Right forelimb (tissue), 1 donor: Measurements from ENCODE around the gene IDI1.
"Not testable (repeated sequence)": the region's sequence is repeated elsewhere in the genome, so short reads cannot be mapped to it uniquely, and the experiment has no call there.

Experiments
- DNase-seq: peaks from one replicate; pipeline ENCODE4 v3.0.0-alpha.2; 2018

IDI1 gene

DNA sequence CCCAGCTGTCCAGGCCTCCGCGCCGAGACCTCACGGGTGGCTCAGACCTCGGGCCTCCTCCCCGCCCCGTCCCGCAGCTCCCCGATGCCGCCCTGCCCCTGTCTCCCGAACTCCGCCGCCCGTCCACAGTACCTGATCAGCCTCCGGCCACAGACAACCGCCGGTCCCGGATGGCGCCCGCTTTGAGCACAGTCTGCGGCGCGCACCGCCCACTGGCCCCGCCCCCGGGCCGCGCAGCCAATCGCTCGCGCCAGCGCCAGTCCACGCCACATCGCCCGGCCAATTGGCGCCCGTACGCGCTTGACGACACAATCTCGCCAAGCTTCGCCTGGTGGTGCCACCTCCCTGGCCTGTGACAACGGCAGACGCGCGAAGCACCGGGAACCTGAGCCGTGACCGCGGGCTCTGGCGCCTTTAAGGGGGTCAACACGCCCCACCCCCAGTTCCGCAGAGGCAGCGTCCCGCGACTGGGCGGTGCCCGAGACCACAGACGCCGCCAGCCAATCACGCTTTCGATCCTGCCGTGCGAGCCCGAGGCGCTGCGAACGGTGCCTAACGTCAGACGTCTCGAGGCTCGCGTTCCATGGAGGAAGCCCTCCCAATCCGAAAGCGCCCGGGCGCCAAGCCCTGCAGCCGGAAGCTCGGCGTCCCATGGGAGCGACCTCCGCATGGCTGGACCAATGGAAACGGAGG, at the start of gene IDI1:
Gene IDI1, minus strand, starts transcription at position 388 of the 693 bp plus-strand sequence. Its CDS starts 116 bp downstream, at position 272.
- DNase-seq = peak; percentile 99

DNA sequence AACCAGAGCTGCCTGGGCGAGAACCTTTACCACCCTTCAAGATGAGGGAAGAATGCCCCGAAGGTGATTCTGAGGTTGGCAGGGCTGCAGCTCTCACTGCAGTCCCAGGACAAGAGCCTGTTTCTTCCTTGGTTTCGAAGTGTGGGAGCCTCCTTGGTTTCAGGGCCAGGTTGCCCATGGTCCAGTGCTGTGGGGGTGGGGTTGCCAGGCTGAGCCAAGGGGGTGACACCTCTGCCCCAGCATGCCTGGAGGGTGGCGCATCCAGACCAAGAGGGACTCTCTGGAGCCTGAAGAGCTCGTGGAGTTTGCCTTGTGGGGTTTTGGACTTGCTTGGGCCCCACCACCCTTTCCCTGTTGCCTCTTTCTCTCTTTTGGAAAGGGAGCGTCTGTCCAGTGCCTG, 48.5 kb upstream of the IDI1 start:
- DNase-seq = no peak

DNA sequence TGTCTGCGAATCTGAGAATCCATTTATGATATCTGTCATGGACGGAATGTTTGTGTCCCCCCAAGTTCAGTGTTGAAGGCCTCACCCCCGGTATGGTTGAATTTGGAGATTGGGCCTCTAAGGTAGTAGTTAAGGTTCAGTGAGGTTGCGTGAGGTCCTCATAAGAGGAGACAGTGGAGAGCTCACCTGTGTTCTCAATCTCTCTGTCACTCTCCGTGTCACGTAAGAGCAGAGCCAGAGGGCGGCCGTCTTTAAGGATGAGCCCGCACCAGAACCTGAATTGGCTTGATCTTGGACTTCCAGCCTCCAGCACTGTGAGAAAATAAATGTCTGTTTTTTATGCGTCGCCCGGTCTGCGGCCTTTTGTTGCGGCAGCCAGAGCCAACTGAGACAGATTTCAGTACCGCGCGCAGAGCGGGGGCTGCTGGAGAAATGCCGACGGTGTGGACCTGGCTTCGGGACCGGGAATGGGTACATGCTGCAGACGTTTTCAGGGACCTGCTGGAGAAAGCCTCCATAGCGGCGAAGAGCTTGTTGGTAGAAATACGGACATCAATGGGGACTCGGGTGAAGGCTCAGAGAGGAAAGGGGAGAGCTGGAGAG, 47.5 kb upstream of the IDI1 start:
- DNase-seq = no peak

DNA sequence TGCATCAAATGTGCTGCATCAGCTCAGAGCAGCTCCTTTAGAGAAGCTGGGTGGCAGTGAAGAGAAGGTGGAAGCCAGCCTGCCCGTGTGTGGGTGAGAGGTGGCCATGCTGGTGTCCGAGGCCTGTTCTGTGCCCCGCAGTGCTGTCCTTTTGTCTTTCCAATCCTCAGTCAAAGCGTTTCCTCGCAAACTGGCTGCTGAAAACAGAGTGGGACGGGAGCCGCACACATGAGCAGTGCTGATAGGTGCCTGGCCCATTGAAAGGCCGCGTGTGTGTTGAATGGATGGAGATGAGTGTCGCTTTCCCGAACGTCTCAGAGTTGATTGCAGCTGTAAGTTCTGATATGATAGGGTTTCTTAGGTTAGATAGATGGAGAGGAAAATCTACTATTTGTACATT, 46.6 kb upstream of the IDI1 start:
- DNase-seq = no peak

DNA sequence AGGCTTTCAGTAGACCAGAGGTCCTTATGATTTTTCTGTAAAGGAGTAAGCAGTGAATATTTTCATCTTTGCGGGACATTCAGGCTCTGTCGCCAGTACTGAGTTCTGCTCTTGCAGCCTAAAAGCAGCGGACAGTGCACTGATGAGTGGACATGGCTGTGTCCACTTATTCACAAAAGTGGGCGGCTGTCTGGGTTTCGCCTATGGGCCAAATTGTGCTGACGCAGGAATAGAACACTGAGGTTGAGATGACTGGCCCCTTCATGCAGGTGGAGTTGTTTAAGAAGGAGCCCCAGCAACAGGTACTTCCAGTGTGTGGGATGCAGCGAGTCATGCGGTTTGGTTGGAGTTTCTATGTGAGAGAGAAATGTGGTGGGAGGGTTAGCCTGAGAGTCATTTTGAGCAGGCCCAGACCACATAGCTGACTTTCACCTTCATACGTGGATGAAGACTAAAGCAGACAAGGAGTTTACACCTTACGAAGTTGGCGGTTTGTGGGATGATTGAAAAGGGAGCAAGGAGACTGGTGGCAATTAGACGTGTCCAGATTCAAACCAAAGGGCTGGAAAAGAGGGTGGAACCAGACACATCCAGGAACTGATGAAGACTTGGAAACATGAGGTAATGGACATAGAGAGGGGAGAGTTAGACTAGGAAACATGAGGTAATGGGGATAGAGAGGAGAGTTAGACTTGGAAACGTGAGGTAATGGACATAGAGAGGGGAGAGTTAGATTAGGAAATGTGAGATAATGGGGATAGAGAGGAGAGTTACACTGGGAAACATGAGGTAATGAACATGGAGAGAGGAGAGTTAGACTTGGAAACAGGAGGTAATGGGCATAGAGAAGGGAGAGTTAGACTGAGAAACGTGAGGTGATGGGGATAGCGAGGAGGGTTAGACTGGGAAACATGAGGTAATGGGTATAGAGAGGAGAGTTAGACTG, 45.5 kb upstream of the IDI1 start:
- no peak for DNase-seq

DNA sequence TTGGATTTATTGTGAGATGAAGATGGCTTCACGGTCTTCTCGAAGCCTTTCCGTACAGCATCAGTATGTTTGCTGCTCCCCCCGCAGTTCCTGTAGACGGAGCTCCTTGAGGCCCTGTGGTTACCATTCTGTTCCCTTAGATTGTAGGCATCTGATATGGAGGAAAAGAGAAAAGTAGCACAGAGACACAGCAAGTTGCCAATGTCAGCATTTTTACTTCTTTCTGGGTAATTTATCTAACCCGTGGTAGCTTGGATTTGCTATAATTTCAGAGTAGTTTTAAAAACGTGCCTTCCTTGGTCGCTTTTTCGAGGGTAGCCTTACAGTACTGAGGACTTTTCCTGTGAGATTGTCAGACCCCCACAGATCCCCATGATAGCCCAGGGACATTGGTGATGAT, 44.8 kb upstream of the IDI1 start:
- DNase-seq = no peak

DNA sequence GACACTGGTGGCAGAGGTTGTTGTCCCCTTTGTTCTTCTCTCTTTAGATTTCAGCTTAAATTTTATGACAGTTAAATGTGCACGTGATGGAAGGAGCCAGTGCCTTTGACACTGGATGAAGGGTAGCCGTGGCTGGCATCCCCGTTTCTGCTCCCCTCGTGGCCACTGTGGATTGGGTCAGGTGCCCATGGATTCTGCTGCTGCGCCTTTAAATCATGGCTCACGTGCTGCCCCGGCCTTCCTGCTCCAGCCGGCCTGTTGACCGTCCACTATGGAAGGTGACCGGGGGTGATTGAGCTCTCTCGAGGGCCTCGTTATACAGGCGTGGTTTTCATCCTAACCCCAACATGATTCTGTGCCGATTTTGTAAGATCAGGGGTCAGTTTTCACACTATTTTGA, 41.8 kb upstream of the IDI1 start:
- DNase-seq = no peak

DNA sequence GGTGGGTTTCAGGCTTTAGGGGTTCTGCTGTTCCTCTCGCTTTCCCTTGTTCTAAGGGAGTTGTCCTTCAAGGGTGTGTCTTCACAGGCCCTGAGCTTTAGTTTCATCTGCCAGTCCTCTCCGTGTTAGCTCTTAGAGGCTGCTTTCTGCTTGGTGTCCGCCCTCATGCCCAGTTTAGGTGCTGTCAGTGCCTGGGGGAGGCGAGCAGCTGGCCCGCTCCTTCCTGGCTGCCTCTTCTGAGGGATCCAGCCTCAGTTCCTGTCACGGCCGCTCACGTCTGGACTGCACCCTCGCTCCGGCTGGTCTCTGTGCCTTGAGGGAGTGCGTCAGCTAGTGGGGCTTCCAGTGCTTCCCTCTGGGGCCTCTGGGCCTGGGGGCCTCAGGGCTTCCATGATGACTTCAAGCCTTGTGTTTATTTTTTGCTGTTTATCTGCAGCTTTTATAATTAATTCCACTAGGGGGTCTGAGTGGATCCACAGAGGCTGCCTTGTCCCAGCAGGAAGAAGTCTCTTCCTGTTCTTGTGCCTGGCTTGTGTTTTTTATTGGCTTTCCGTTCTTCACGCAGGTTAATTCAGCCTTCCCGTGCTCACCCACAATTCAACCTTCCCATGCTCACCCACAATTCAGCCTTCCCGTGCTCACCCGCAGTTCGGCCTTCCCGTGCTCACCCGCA, 40.2 kb upstream of the IDI1 start:
- no peak for DNase-seq

DNA sequence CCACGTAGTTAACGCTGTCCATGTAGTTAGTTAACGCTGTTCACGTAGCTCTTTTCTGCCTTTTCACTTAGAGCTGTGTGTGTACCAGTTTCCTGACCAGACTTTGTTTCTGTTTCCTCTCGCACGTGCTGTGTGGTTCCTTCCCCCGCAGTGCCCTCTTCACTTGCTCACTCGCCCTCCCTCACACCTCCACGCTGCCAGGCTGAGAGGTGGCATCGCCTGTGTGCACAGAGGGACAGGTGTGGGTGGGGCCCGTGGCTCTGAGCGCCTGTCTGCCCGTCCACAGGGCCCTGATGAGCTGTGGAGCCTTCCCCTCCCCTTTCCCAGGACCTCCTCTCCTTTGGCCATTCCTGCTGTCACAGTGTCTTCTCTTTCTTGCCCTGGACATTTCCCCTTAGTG, 37.9 kb upstream of the IDI1 start:
- no peak for DNase-seq

DNA sequence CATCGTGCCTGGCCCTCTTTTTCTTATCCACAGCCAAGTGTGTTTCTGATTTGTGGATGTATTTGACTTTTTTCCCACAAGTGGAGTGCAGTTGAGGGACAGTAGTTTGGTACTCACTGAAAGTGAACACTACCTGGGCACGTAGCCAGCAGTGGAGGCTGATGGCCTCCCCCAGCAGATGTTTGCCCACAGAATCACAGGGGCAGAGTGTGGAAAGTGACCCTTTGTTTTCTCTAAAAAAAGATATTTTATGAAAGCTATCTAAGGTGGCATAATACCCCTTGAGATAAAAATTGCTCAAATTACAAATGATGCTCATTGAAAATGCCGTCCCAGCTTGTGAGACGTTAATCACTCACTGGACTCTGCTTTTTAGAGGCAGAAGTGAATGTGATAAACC, 36.3 kb upstream of the IDI1 start:
- DNase-seq = no peak

DNA sequence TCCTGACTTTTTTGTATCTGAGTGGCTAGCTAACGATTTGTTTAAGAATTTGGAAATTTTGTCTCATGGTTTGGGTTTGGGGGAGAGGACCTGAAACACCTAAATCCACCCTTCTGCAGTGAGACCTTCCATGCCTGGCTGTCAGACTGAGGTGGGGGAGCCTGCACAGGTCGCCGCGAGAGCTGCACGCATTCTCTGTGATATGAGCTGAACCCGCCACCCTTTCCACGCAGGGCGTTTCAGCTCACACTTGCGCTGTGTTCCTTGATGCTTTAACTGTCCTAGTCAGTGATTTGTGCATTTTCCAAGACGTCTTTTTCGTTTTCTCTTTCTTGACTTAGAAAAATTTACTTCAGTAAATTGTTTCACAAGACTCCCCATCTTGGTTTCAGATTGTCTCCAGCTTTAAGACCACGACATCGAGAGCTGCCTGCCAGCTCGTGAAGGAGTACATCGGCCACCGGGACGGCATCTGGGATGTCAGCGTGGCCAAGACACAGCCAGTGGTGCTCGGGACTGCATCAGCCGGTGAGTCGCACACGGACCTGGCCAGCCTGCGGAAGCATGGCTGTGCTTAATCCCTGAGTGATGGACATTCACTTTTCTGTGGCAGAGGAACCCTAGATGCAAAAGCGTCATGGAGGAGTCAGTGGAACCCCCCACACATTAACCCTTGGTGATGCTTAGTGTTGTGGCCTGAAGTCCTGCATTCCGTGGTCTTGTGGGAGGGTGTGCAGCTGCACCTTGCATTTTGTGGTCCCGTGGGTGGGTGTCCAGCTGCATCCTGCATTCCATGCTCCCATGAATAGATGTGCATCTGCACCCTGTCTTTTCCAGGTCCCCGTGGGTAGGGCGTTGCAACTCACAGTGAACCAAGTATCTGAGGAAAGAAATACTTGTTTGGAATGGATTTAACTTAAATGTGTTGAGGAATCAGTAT, 35.4 kb upstream of the IDI1 start:
- DNase-seq = no peak

DNA sequence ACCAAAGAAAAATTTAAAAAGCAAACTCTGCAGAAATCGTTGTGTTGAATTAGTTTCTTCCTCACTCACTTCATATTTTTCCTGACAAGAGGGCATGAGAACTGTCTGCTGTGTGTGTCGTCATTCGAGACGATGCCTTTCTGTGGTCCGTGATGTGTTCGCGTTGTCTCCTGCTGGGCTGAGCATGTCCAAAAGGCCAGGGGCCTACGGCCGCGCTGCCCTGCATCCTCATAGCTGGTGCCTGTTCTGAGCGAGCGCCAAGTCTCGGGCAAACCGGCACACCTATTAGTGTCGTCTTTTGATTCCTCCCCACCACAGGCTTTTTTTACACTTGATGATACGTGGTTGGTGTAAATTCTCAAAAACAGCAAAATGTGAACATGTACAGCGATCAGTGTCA, 34.7 kb upstream of the IDI1 start:
- DNase-seq = no peak

DNA sequence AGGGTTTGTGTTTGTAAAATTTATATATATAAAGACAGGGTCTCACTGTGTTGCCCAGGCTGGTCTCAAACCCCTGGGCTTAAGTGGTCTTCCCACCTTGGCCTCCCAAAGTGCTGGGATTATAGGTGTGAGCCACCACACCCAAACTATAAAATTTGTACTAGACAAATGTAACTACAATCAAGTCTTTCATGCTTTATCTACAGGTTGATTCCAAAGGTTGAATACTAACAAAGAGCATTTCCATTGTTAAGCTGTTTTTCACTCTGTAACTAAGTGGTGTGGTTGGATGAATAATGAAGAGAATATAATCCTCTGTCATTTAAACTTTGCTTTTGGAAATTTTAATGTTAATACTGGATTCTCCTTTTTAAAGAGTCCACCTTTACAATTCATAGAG, 29.7 kb upstream of the IDI1 start:
- no peak for DNase-seq

DNA sequence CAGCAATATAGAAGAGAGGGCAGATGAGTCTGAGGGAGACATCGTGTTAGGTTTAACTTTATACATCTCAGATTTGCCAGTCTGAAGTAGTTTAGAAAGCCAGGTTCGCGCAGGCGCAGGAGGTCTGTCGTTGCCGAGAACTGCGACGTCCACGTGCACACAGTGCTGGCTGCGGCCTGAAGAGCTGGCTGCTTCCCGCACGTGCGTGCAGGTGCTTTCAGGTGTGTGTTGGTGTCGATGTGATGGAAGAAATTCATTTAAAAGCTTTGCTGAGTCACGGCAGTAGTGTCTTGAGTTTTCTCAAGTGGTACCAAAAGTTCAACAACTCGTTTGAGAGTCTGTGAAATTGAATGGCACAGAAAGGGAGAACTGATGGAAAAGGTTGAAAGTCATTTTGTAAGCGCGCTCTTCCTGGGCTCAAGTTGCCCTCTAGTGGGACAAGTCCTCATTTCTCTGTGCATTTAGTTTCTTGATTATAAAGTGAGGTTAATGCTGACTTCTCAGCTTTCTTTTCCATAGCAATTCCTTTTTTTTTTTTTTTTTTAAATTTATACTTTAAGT, 25.9 kb upstream of the IDI1 start:
- no peak for DNase-seq

DNA sequence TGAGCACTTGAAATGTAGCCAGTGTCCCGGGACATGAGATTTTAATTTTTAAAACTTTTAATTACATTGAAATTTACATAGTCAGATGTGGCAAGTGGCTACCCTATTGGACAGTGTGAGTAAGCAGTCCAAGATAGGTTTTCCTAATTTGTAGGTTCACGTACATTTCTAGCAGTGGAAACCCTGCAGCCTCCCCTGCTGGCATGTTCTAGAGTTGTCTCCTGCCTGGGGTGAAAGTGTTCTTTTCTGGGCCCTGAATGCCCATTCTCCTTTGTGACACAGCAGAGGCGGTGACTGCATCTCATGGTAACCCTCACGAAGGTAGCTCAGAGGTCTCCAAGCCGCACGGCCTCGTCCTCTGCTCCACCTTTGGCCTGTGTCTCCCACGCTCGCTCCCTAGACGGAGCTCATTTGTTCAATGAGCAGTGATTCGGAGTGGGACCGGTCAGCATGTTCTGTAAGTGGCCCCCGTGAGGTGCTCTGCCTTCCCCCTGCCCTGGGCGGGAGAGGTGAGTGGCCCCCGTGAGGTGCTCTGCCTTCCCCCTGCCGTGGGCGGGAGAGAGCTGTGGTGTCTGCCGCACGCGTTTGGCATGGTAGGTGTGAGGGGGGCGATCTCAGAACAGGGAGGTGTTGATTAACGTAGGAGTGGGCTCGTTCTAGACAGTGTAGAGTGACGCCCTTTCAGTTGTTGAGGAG, 25.3 kb upstream of the IDI1 start:
- no peak for DNase-seq

DNA sequence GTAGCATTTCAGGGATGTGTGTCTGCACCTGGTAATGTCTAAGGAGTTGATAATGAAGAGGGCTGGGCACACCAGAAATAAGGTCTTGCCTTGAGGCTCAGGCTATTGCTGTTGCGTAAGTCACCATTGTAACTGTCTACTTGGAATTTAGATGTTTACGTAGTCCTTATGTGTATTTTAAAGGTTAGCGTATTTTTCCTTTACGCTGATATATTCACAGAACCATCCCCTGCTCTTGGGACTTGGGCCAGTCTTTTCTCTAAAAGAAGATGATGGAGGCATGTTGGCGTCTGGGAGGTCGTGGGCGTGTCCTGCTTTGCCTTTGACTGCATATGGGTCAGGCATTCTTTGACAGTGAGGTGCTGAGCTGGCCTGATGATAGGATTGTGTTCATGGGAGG, 22.0 kb upstream of the IDI1 start:
- no peak for DNase-seq

DNA sequence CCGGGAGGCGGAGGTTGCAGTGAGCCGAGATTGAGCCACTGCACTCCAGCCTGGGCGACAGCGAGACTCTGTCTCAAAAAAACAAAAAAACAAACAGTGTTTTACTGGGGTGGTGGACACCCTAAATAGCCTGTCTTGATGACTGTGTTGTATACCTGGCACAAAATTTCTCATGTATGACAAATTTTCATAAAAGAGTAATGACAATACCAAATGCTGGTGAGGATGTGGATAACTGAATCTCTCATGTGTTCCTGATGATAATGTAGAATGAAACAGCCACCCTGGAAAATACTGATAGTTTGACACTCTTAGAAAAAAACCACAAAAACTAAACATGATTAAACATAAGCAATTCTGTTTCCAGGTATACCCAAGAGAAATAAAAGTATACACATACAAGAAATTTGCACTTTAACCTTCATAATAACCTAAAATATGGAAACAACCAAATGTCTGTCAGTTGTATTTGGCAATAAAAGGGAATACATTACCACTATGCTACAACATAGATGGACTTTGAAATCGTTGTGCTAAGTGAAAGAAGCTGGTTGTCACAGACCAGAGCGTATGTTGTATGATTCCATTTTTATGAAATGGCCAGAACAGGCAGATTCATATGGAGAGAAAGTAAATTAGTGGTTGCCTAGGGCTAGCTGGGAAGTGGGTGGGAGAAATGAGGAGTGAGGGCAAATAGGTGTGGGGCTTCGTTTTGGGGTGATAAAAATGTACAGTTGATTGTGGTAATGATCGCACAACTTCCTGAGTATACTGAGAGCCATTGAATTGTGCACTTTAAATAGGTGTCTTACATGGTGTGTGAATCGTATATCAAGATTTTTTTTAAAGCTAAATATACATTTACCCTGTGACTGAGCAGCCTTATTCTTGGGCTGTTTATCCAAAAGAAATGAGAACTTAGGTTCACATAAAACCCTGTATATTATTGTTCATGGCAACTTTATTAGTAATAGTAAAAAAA, 19.8 kb upstream of the IDI1 start:
- no peak for DNase-seq

DNA sequence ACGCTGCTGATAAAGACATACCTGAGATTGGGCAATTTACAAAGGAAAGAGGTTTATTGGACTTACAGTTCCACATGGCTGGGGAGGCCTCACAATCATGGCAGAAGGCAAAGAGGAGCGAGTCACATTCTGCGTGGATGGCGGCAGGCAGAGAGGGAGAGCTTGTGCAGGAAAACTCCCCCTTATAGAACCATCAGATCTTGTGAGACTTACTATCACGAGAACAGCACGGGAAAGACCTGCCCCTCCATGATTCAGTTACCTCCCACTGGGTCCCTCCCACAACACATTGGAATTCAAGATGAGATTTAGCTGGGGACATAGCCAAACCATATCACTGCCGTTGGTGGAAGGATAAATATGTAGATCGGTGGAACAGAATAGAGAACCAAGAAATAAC, 17.8 kb upstream of the IDI1 start:
- DNase-seq = not testable (repeated sequence)

DNA sequence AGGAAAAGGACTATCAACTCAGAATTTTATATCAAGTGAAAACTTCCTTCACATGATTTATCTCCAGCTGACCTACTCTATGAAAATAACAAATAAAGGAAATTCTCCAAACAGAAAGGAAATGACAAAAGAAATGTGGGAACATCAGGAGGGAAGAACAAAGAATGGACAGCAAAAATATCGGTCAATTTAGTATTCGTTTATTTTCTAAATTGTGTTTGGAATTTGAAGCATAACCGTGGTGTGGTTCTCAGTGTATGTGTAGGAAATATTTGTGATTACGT, 16.0 kb upstream of the IDI1 start:
- no peak for DNase-seq

DNA sequence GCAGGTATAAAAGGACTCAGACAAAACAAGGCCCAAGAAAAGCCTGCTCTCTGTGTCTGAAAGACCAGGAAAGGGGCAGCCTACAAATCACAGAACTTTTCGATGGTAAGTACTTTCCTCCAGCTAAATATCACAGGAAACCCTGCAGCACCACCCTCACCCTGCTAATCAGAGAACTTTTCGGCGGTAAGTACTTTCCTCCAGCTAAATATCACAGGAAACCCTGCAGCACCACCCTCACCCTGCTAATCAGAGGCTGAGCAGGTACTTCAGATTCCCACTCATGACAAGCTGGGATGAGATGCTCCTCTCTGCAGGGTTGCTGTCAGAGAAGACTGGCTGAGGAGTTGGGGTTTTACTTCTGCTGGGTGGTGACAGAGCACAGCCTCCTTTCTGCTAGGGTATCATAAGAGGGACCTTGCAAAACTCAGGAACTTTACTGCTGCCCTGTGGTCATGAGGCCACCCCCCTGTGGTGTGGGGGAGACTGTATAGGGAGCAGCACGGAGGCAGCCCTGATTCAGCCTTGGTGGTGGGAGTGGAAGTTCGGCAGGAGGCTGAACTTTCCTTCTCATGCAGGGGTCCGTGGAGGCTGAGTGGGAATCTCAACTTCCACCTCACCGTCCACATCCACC, 14.4 kb upstream of the IDI1 start:
- no peak for DNase-seq
